Heart left ventricle (tissue), 13 donors: ENCODE data around the gene PTK7.

Experiments
- POLR2A ChIP-seq, 2 donors: fragments of 450-650 bp; IDR thresholded peaks; one replicate each; pipeline ENCODE4 v1.6.1; 2017; ENCODE audit warnings: antibody characterized with exemption in 2 of 2, mild to moderate bottlenecking in 2 of 2, moderate library complexity in 2 of 2
- TF ChIP-seq, protein P1 (sequence below), 12 donors: fragments of 200-600 bp; sonication (generic) in 4 of 12; IDR thresholded peaks; one replicate each; pipeline versions ENCODE4 v1.5.0 to v1.8.0; 2018 to 2022; ENCODE audit warnings: antibody characterized with exemption in 12 of 12, mild to moderate bottlenecking in 5 of 12
- donor health status: ischemic (EF 13 %, LVEDD 7.1; RV severe dilation, severe dysfunction).
- donor health status: DM: no; HTN: yes; CAD: no.
- donor health status: DM: no; HTN: no; CAD: no.
- donor health status: ischemic (EF 25% LVEDD 6.9; RV normal size, moderate dysfunction).
- donor health status: ischemic (EF 25% LVEDD 5.7; RV mildly dilated, moderate dysfunction).
- donor health status: ischemic (EF 35%, LVEDD 5.7; RV mildly dilated, moderate dysfunction).
- donor health status: nonischemic (EF 11% LVEDD 7.7; RV severe dilation, severe dysfunction).
- donor health status: DM: yes; HTN: yes; CAD: no.
- donor health status: PGD.
- donor health status: ischemic (EF 29% LVEDD 5.4; RV normal size, mild dysfunction).
- donor health status: nonischemic (EF 23%, LVEDD 6.1; RV moderate dilation, normal function).

- TF ChIP-seq, protein P1, sequence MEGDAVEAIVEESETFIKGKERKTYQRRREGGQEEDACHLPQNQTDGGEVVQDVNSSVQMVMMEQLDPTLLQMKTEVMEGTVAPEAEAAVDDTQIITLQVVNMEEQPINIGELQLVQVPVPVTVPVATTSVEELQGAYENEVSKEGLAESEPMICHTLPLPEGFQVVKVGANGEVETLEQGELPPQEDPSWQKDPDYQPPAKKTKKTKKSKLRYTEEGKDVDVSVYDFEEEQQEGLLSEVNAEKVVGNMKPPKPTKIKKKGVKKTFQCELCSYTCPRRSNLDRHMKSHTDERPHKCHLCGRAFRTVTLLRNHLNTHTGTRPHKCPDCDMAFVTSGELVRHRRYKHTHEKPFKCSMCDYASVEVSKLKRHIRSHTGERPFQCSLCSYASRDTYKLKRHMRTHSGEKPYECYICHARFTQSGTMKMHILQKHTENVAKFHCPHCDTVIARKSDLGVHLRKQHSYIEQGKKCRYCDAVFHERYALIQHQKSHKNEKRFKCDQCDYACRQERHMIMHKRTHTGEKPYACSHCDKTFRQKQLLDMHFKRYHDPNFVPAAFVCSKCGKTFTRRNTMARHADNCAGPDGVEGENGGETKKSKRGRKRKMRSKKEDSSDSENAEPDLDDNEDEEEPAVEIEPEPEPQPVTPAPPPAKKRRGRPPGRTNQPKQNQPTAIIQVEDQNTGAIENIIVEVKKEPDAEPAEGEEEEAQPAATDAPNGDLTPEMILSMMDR (IDR thresholded peaks at IDR 0.05), result no peak
- no peak for TF ChIP-seq POLR2A (IDR thresholded peaks at IDR 0.05)
These were observed 21.0 kb downstream of the PTK7 start for GRCh38 chr6:43097098-43097489.
